ENCODE data around the gene CALR.

- TF ChIP-seq REST (IDR thresholded peaks at IDR 0.05; ENCODE audit: insufficient read depth in 1 of 2, low read depth in 2 of 2, low read length in 2 of 2), result no peak
- no peak for TF ChIP-seq POLR2AphosphoS5 (IDR thresholded peaks at IDR 0.05; ENCODE audit: low read depth, low read length)
- TF ChIP-seq SIN3A (IDR thresholded peaks at IDR 0.05; ENCODE audit: borderline replicate concordance, insufficient read depth, low read length), result no peak
These were observed 10.4 kb downstream of the CALR start for GRCh38 chr19:12948612-12949362.

Data from PFSK-1 (cell line).